GM23338 (cell line): Measurements from ENCODE around the gene CHMP4A. TPM values are rescaled to one million over a fixed set of nuclear protein-coding genes. Genes with fewer than 3 reads are reported as not detected.
A peak's percentile ranks its signal among the peaks of the same experiment; 100 is the strongest.

ENCODE experiments used
- ATAC-seq: fragments of 200-7000 bp; cut with Tn5 transposase; 3 replicates; pipeline ENCODE4 v1.9.1; 2020
- DNase-seq: peaks from one replicate; pipeline ENCODE4 v3.0.0-alpha.2; 2015; ENCODE audit warnings: low spot score
- H2AFZ ChIP-seq: fragments of 200-600 bp; sonication (generic); 2 replicates; pipeline ENCODE4 v1.8.0; 2016; ENCODE audit warnings: antibody characterized with exemption, mild to moderate bottlenecking, moderate library complexity
- H3F3A ChIP-seq: fragments of 200-600 bp; sonication (generic); replicated peaks from 2 replicates; pipeline ENCODE4 v1.8.0; 2017; ENCODE audit warnings: antibody characterized with exemption, mixed run types, low read depth
- H3K27ac ChIP-seq: fragments of 200-600 bp; sonication (generic); 2 replicates; pipeline ENCODE4 v1.6.1; 2016; ENCODE audit warnings: low read depth
- H3K27me3 ChIP-seq: fragments of 200-600 bp; sonication (generic); 2 replicates; pipeline ENCODE4 v1.8.0; 2016; ENCODE audit warnings: mild to moderate bottlenecking, mixed run types, moderate library complexity; ENCODE audit not compliant: insufficient read depth
- H3K36me3 ChIP-seq: fragments of 200-600 bp; sonication (generic); 2 replicates; pipeline ENCODE4 v1.8.0; 2016; ENCODE audit warnings: mild to moderate bottlenecking; ENCODE audit not compliant: insufficient read depth
- H3K4me1 ChIP-seq: fragments of 200-600 bp; sonication (generic); 2 replicates; pipeline ENCODE4 v1.8.0; 2016; ENCODE audit warnings: mild to moderate bottlenecking, moderate library complexity; ENCODE audit not compliant: insufficient read depth
- H3K4me2 ChIP-seq: fragments of 200-600 bp; sonication (generic); 2 replicates; pipeline ENCODE4 v1.7.1; 2017; ENCODE audit warnings: mixed run types
- H3K4me3 ChIP-seq: fragments of 200-600 bp; sonication (generic); 2 replicates; pipeline ENCODE4 v1.6.1; 2016; ENCODE audit warnings: mixed run types
- H3K79me2 ChIP-seq: fragments of 200-600 bp; sonication (generic); replicated peaks from 2 replicates; pipeline ENCODE4 v1.8.0; 2017; ENCODE audit warnings: mild to moderate bottlenecking; ENCODE audit not compliant: insufficient read depth
- H3K9me2 ChIP-seq: fragments of 200-600 bp; sonication (generic); 2 replicates; pipeline ENCODE4 v1.8.0; 2017; ENCODE audit not compliant: insufficient read depth
- H4K20me1 ChIP-seq: fragments of 200-600 bp; sonication (generic); replicated peaks from 2 replicates; pipeline ENCODE4 v1.8.0; 2017; ENCODE audit warnings: mild to moderate bottlenecking; ENCODE audit not compliant: insufficient read depth
- H3K27ac Mint-ChIP-seq: 2 replicates; pipeline ENCODE4 v1.8.0; 2020; ENCODE audit warnings: inconsistent platforms, mild to moderate bottlenecking, moderate library complexity, mixed read lengths
- H3K27me3 Mint-ChIP-seq: 3 replicates; pipeline ENCODE4 v1.8.0; 2022; ENCODE audit warnings: low read depth, mild to moderate bottlenecking, moderate library complexity, mixed read lengths, inconsistent platforms; ENCODE audit not compliant: insufficient read depth, poor library complexity
- H3K36me3 Mint-ChIP-seq: 3 replicates; pipeline ENCODE4 v1.8.0; 2021; ENCODE audit warnings: low read depth, mild to moderate bottlenecking, inconsistent platforms, moderate library complexity, mixed read lengths
- H3K4me1 Mint-ChIP-seq: 3 replicates; pipeline ENCODE4 v1.8.0; 2020; ENCODE audit warnings: mild to moderate bottlenecking, inconsistent platforms, mixed read lengths
- H3K4me3 Mint-ChIP-seq: 3 replicates; pipeline ENCODE4 v1.8.0; 2021; ENCODE audit warnings: moderate library complexity, mild to moderate bottlenecking, inconsistent platforms, mixed read lengths
- H3K9me3 Mint-ChIP-seq: 3 replicates; pipeline ENCODE4 v1.8.0; 2020; ENCODE audit warnings: moderate library complexity, mild to moderate bottlenecking, inconsistent platforms, mixed read lengths
- CREB1 ChIP-seq: fragments of 250-450 bp; sonication (Bioruptor Pico); IDR thresholded peaks from 2 replicates; pipeline ENCODE4 v1.5.0; 2020; ENCODE audit warnings: low read depth, mild to moderate bottlenecking, moderate library complexity
- CTCF ChIP-seq, 2 experiments: fragments of 200-600 bp in 1 of 2; sonication (generic) in 1 of 2; conservative IDR thresholded peaks; 2 replicates each; pipeline versions ENCODE4 v1.5.1 to v1.6.1; 2016 to 2017; ENCODE audit warnings: antibody characterized with exemption in 2 of 2, low read depth in 2 of 2, mild to moderate bottlenecking in 2 of 2, moderate library complexity in 1 of 2
- EZH2 ChIP-seq: fragments of 200-600 bp; sonication (generic); IDR thresholded peaks from one replicate; pipeline ENCODE4 v1.8.0; 2017; ENCODE audit warnings: antibody characterized with exemption, mild to moderate bottlenecking, low read depth; ENCODE audit not compliant: unreplicated experiment
- EZH2phosphoT487 ChIP-seq: fragments of 200-600 bp; sonication (generic); IDR thresholded peaks from one replicate; pipeline ENCODE4 v1.8.1; 2018; ENCODE audit warnings: antibody characterized with exemption; ENCODE audit not compliant: unreplicated experiment
- JUNB ChIP-seq: IDR thresholded peaks from one replicate; pipeline ENCODE4 v1.6.1; 2016; ENCODE audit warnings: antibody characterized with exemption; ENCODE audit not compliant: unreplicated experiment
- NANOG ChIP-seq: IDR thresholded peaks from 2 replicates; pipeline ENCODE4 v1.6.1; 2016; ENCODE audit warnings: antibody characterized with exemption, borderline replicate concordance
- POLR2AphosphoS5 ChIP-seq: IDR thresholded peaks from 2 replicates; pipeline ENCODE4 v1.6.1; 2016; ENCODE audit warnings: antibody characterized with exemption, low read depth
- REST ChIP-seq: IDR thresholded peaks from one replicate; pipeline ENCODE4 v1.6.1; 2018; ENCODE audit warnings: antibody characterized with exemption; ENCODE audit not compliant: unreplicated experiment
- STAT1 ChIP-seq: IDR thresholded peaks from one replicate; pipeline ENCODE4 v1.6.1; 2016; ENCODE audit warnings: antibody characterized with exemption; ENCODE audit not compliant: unreplicated experiment
- ZNF114 ChIP-seq: fragments of 250-450 bp; sonication (Bioruptor Pico); IDR thresholded peaks from 2 replicates; pipeline ENCODE4 v1.5.0; 2020; ENCODE audit warnings: mild to moderate bottlenecking, moderate library complexity
- ZNF331 ChIP-seq: fragments of 250-450 bp; sonication (Bioruptor Pico); IDR thresholded peaks from 2 replicates; pipeline ENCODE4 v1.5.0; 2020; ENCODE audit warnings: low read depth, mild to moderate bottlenecking, moderate library complexity
- polyA plus RNA-seq: library from polyadenylated mRNA; unstranded; fragments of >200 nt; fragmentation: Nextera tagmentation; extraction: Ambion mirVana; gene quantifications from 2 replicates; pipeline ENCODE4 v1.2.1, GENCODE V29; 2016
- total RNA-seq: library from RNA; depleted of rRNA; stranded (reverse); fragments of >200 nt; shearing (Covaris generic); gene quantifications from 2 replicates; pipeline ENCODE4 v1.2.3, GENCODE V29; 2014
- TF ChIP-seq, protein P1 (sequence below): fragments of 250-450 bp; sonication (Bioruptor Pico); IDR thresholded peaks from 2 replicates; pipeline ENCODE4 v1.5.0; 2020; ENCODE audit warnings: mild to moderate bottlenecking, moderate library complexity
- TF ChIP-seq, protein P2 (sequence below): IDR thresholded peaks from 2 replicates; pipeline ENCODE4 v1.6.1; 2016; ENCODE audit warnings: antibody characterized with exemption

The CHMP4A gene
- total and polyA plus RNA-seq, 2 experiments from 2014 or later: 19.3 to 36.9 TPM

DNA sequence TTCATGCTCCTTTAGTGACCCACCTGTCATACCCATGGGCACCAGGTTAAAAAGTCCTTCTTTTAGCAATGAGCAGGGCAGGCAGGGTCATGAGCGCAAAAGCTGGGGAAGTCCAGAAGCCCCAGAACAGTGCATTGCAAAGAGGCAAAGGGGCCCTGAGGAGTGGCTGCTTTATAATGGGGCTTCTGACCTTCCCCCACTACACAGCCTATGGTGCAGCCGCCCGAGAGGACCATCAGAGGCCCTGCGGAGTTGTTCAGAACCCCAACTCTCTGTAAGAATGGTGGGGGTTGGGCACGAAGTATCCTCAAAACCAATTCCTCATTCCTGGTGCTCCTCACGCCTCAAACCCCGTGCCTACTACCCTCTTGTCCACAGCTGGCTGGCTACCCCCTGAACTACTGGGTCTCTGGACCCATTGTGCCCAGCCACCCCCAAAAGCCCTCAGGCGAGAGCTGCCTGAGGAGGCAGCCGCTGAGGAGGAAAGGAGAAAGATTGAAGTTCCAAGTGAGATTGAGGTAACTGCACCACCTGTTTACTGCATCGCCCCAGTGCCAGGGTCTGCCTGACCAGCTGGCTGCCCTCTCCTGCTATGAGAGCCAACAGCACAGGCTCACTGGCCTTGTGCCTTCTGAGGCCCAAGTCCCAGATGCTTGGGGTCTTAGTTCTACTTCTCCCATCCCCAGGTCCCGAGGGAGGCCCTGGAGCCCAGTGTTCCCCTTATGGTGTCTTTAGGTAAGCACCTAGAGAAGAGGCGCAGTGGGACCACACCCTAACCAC is 34.7 kb downstream of the CHMP4A start:
- Histone ChIP-seq H3K9me2 (no peaks in the 10 kb centered on the region), H3K36me3 (no peaks in the 10 kb centered on the region; the same call in 1 of the 2 replicates), H3F3A (no peaks in the 10 kb centered on the region), H2AFZ (no peak overlapping the region), H4K20me1 (no peaks in the 10 kb centered on the region; the same call in none of the 2 replicates), H3K4me2 (no peak overlapping the region), H3K4me1 (no peaks in the 10 kb centered on the region), H3K27me3 (no peaks in the 10 kb centered on the region), H3K27ac (no peak overlapping the region), H3K4me3 (no peak overlapping the region), H3K79me2 (no peaks in the 10 kb centered on the region)
- ATAC-seq (no peak), DNase-seq (no peak)
- no peaks in the 10 kb centered on the region for H3K4me1 Mint-ChIP-seq
- TF ChIP-seq REST (no peak), ZNF331 (CRISPR knock-in tag) (no peak), NANOG (no peak), STAT1 (no peak), EZH2phosphoT487 (no peak), CTCF (conservative IDR thresholded peaks at IDR 0.05; ENCODE audit: low read depth in 2 of 2) (no peak), EZH2 (no peak), ZNF114 (no peak), JUNB (no peak), CREB1 (CRISPR knock-in tag) (no peak), POLR2AphosphoS5 (no peak)
- TF ChIP-seq, protein P1, sequence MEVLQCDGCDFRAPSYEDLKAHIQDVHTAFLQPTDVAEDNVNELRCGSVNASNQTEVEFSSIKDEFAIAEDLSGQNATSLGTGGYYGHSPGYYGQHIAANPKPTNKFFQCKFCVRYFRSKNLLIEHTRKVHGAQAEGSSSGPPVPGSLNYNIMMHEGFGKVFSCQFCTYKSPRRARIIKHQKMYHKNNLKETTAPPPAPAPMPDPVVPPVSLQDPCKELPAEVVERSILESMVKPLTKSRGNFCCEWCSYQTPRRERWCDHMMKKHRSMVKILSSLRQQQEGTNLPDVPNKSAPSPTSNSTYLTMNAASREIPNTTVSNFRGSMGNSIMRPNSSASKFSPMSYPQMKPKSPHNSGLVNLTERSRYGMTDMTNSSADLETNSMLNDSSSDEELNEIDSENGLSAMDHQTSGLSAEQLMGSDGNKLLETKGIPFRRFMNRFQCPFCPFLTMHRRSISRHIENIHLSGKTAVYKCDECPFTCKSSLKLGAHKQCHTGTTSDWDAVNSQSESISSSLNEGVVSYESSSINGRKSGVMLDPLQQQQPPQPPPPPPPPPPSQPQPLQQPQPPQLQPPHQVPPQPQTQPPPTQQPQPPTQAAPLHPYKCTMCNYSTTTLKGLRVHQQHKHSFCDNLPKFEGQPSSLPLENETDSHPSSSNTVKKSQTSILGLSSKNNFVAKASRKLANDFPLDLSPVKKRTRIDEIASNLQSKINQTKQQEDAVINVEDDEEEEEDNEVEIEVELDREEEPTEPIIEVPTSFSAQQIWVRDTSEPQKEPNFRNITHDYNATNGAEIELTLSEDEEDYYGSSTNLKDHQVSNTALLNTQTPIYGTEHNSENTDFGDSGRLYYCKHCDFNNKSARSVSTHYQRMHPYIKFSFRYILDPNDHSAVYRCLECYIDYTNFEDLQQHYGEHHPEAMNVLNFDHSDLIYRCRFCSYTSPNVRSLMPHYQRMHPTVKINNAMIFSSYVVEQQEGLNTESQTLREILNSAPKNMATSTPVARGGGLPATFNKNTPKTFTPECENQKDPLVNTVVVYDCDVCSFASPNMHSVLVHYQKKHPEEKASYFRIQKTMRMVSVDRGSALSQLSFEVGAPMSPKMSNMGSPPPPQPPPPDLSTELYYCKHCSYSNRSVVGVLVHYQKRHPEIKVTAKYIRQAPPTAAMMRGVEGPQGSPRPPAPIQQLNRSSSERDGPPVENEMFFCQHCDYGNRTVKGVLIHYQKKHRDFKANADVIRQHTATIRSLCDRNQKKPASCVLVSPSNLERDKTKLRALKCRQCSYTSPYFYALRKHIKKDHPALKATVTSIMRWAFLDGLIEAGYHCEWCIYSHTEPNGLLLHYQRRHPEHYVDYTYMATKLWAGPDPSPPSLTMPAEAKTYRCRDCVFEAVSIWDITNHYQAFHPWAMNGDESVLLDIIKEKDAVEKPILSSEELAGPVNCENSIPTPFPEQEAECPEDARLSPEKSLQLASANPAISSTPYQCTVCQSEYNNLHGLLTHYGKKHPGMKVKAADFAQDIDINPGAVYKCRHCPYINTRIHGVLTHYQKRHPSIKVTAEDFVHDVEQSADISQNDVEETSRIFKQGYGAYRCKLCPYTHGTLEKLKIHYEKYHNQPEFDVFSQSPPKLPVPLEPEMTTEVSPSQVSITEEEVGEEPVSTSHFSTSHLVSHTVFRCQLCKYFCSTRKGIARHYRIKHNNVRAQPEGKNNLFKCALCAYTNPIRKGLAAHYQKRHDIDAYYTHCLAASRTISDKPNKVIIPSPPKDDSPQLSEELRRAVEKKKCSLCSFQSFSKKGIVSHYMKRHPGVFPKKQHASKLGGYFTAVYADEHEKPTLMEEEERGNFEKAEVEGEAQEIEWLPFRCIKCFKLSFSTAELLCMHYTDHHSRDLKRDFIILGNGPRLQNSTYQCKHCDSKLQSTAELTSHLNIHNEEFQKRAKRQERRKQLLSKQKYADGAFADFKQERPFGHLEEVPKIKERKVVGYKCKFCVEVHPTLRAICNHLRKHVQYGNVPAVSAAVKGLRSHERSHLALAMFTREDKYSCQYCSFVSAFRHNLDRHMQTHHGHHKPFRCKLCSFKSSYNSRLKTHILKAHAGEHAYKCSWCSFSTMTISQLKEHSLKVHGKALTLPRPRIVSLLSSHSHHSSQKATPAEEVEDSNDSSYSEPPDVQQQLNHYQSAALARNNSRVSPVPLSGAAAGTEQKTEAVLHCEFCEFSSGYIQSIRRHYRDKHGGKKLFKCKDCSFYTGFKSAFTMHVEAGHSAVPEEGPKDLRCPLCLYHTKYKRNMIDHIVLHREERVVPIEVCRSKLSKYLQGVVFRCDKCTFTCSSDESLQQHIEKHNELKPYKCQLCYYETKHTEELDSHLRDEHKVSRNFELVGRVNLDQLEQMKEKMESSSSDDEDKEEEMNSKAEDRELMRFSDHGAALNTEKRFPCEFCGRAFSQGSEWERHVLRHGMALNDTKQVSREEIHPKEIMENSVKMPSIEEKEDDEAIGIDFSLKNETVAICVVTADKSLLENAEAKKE (CRISPR knock-in tag): no peak
- TF ChIP-seq, protein P2, sequence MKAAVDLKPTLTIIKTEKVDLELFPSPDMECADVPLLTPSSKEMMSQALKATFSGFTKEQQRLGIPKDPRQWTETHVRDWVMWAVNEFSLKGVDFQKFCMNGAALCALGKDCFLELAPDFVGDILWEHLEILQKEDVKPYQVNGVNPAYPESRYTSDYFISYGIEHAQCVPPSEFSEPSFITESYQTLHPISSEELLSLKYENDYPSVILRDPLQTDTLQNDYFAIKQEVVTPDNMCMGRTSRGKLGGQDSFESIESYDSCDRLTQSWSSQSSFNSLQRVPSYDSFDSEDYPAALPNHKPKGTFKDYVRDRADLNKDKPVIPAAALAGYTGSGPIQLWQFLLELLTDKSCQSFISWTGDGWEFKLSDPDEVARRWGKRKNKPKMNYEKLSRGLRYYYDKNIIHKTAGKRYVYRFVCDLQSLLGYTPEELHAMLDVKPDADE: no peak
- peaks cover 3% of the 10 kb centered on the region; the same call in 2 of the 3 replicates for H3K9me3 Mint-ChIP-seq
- H3K36me3 Mint-ChIP-seq: peaks cover 58% of the 10 kb centered on the region
- H3K27me3 Mint-ChIP-seq: peaks cover 27% of the 10 kb centered on the region
- no peak overlapping the region for H3K4me3 Mint-ChIP-seq
- peak overlapping the region; percentile 78 for H3K27ac Mint-ChIP-seq
